ENCODE data around the gene LPAR6. TPM values are rescaled to one million over a fixed set of nuclear protein-coding genes. Genes with fewer than 3 reads are reported as not detected.
"Not testable (repeated sequence)": the region's sequence is repeated elsewhere in the genome, so short reads cannot be mapped to it uniquely, and the experiment has no call there.

LPAR6 gene
- total RNA-seq, 2 experiments from 2014 or later = not detected

GRCh38 chr13:48456546-48456945 is 43.6 kb upstream of the LPAR6 start:
- Histone ChIP-seq H3K9me2 (ENCODE audit: insufficient read depth, low read length) (no peaks in the 10 kb centered on the region), H3K4me3 (ENCODE audit: low read depth, low read length, poor library complexity, severe bottlenecking) (no peak overlapping the region), H3K36me3 (ENCODE audit: insufficient read depth, low read length) (peaks cover 88% of the 10 kb centered on the region), H3K27ac (ENCODE audit: low read depth, low read length, poor library complexity, severe bottlenecking) (no peak overlapping the region), H3K9me3 (ENCODE audit: low read length) (0 out of 2 replicates have a peak, but pooled peaks cover 6% of the 10 kb centered on the region), H4K20me1 (ENCODE audit: insufficient read depth, low read length) (no peaks in the 10 kb centered on the region), H3K79me2 (ENCODE audit: insufficient read depth, low read depth, low read length) (no peaks in the 10 kb centered on the region), H3K4me2 (ENCODE audit: low read length) (no peak overlapping the region), H2AFZ (ENCODE audit: low read length) (no peak overlapping the region), H3K4me1 (ENCODE audit: insufficient read depth, low read length, poor library complexity, severe bottlenecking) (no peaks in the 10 kb centered on the region)
- BruUV-seq (replicated peaks) = no TSS peak
- ChIA-PET CTCF (ENCODE audit: unreplicated experiment) (no interaction called here), POLR2A (interaction anchor here (0.6 kb wide), 2 partner anchors 232 to 1032 kb away, joined by 3 to 4 read pairs; no protein-coding TSS in a partner anchor)
- intact Hi-C loops (cut with micrococcal nuclease; ENCODE audit: unreplicated experiment) = no loop called here
- TF ChIP-seq EZH2phosphoT487 (IDR thresholded peaks at IDR 0.05; ENCODE audit: borderline replicate concordance, low read depth, low read length) = no peak
- no peak for TF ChIP-seq CTCF (conservative IDR thresholded peaks at IDR 0.05; ENCODE audit: low read length)
- DNase-seq (ENCODE audit: low spot score) = no peak

- H3K79me2 ChIP-seq (ENCODE audit: insufficient read depth, low read depth, low read length); H3K4me3 ChIP-seq (ENCODE audit: low read depth, low read length, poor library complexity, severe bottlenecking); H3K4me1 ChIP-seq (ENCODE audit: insufficient read depth, low read length, poor library complexity, severe bottlenecking); H3K4me2 ChIP-seq (ENCODE audit: low read length); H3K27ac ChIP-seq (ENCODE audit: low read depth, low read length, poor library complexity, severe bottlenecking); CTCF ChIA-PET (ENCODE audit: unreplicated experiment); H4K20me1 ChIP-seq (ENCODE audit: insufficient read depth, low read length); intact Hi-C loops (cut with micrococcal nuclease; ENCODE audit: unreplicated experiment); H2AFZ ChIP-seq (ENCODE audit: low read length); BruUV-seq (replicated peaks); DNase-seq (ENCODE audit: low spot score); H3K9me2 ChIP-seq (ENCODE audit: insufficient read depth, low read length): not testable (repeated sequence)
- POLR2A ChIA-PET = interaction anchor here (1.9 kb wide), 1 partner anchor 12 kb away, joined by 6 read pairs; no protein-coding TSS in a partner anchor
- Histone ChIP-seq H3K36me3 (ENCODE audit: insufficient read depth, low read length) (peaks cover 53% of the 10 kb centered on the region), H3K9me3 (ENCODE audit: low read length) (peaks cover 25% of the 10 kb centered on the region)
Measured at GRCh38 chr13:48451196-48451595, 38.3 kb upstream of the LPAR6 start.

DNA sequence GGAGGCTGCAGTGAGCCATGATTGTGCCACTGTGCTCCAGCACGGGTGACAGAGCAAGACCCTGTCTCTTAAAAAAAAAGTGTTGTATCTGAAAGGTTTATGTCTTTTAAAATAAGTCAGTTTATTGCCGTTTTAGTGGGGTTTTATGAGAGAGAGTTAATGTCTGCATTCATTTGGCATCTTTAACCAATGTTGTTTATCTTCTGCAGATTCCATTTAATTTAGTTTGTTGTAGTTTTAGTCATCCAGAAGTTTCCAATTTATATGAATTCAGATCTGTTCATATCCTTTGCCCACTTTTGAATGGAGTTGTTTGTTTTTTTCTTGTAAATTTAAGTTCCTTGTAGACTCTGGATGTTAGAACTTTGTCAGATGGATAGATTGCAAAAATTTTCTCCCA is 36.7 kb upstream of the LPAR6 start:
- H2AFZ ChIP-seq (ENCODE audit: low read length) = no peak overlapping the region
- peaks cover 25% of the 10 kb centered on the region for H3K9me3 ChIP-seq (ENCODE audit: low read length)
- no peak overlapping the region for H3K4me2 ChIP-seq (ENCODE audit: low read length)
- no peak for DNase-seq (ENCODE audit: low spot score)
- no peaks in the 10 kb centered on the region for H3K4me1 ChIP-seq (ENCODE audit: insufficient read depth, low read length, poor library complexity, severe bottlenecking)
- ChIA-PET POLR2A (no interaction called here), CTCF (ENCODE audit: unreplicated experiment) (no interaction called here)
- no peaks in the 10 kb centered on the region for H3K9me2 ChIP-seq (ENCODE audit: insufficient read depth, low read length)
- no peak overlapping the region for H3K4me3 ChIP-seq (ENCODE audit: low read depth, low read length, poor library complexity, severe bottlenecking)
- BruUV-seq (replicated peaks) = no TSS peak
- H3K36me3 ChIP-seq (ENCODE audit: insufficient read depth, low read length) = peaks cover 47% of the 10 kb centered on the region
- H3K79me2 ChIP-seq (ENCODE audit: insufficient read depth, low read depth, low read length) = no peaks in the 10 kb centered on the region; the same call in 1 of the 2 replicates
- intact Hi-C loops (cut with micrococcal nuclease; ENCODE audit: unreplicated experiment) = no loop called here
- TF ChIP-seq CTCF (conservative IDR thresholded peaks at IDR 0.05; ENCODE audit: low read length) (no peak), EZH2phosphoT487 (IDR thresholded peaks at IDR 0.05; ENCODE audit: borderline replicate concordance, low read depth, low read length) (no peak)
- H3K27ac ChIP-seq (ENCODE audit: low read depth, low read length, poor library complexity, severe bottlenecking) = no peak overlapping the region
- H4K20me1 ChIP-seq (ENCODE audit: insufficient read depth, low read length) = no peaks in the 10 kb centered on the region
